GM04503 (cell line): ENCODE data around the gene CCDC50.

Source experiments
- DNase-seq: peaks from one replicate; pipeline ENCODE4 v3.0.0-alpha.2; 2012; ENCODE audit warnings: low read depth

Gene CCDC50

GRCh38 chr3:191320316-191320715 lies 8.9 kb upstream of the CCDC50 start:
- no peak for DNase-seq

- DNase-seq, result no peak
These were observed 8.0 kb upstream of the CCDC50 start for GRCh38 chr3:191321019-191321767.

- no peak for DNase-seq
These were observed 4.3 kb upstream of the CCDC50 start for GRCh38 chr3:191324936-191325335.

- no peak for DNase-seq
These were observed 1.7 kb upstream of the CCDC50 start for GRCh38 chr3:191327526-191327925.

GRCh38 chr3:191328383-191328961 lies 722 bp upstream of the CCDC50 start:
- no peak for DNase-seq

GRCh38 chr3:191329654-191330529 lies 698 bp downstream of the CCDC50 start, which contains the start of gene UTS2B:
Gene UTS2B, minus strand, starts transcription at chr3:191330526. Its CDS starts 48,337 bp downstream, at chr3:191282189.
- peak; percentile 15 for DNase-seq

- peak; percentile 49 for DNase-seq
These were observed 1.4 kb downstream of the CCDC50 start for GRCh38 chr3:191330530-191331048.

- no peak for DNase-seq
These were observed 2.2 kb downstream of the CCDC50 start for GRCh38 chr3:191331388-191331787.

GRCh38 chr3:191333298-191333880 lies 4.2 kb downstream of the CCDC50 start:
- no peak for DNase-seq

- no peak for DNase-seq
These were observed 5.2 kb downstream of the CCDC50 start for GRCh38 chr3:191334346-191334893.

GRCh38 chr3:191336833-191337232 lies 7.6 kb downstream of the CCDC50 start:
- no peak for DNase-seq

- no peak for DNase-seq
These were observed 8.9 kb downstream of the CCDC50 start for GRCh38 chr3:191338177-191338488.

- DNase-seq, result no peak
These were observed 10.2 kb downstream of the CCDC50 start for GRCh38 chr3:191339316-191339917.

- no peak for DNase-seq
These were observed 11.2 kb downstream of the CCDC50 start for GRCh38 chr3:191340351-191340750.

- no peak for DNase-seq
These were observed 11.8 kb downstream of the CCDC50 start for GRCh38 chr3:191340966-191341365.

- no peak for DNase-seq
These were observed 12.8 kb downstream of the CCDC50 start for GRCh38 chr3:191342006-191342405.

- no peak for DNase-seq
These were observed 13.2 kb downstream of the CCDC50 start for GRCh38 chr3:191342411-191342810.

GRCh38 chr3:191343115-191343514 lies 13.9 kb downstream of the CCDC50 start:
- no peak for DNase-seq

- no peak for DNase-seq
These were observed 14.7 kb downstream of the CCDC50 start for GRCh38 chr3:191343913-191344312.

- no peak for DNase-seq
These were observed 16.1 kb downstream of the CCDC50 start for GRCh38 chr3:191345334-191345733.

GRCh38 chr3:191347228-191347627 lies 18.0 kb downstream of the CCDC50 start:
- no peak for DNase-seq

- DNase-seq, result no peak
These were observed 18.9 kb downstream of the CCDC50 start for GRCh38 chr3:191348098-191348497.
